T-helper 17 cell (primary cell): ENCODE results near the gene PTPRR. TPM values are rescaled to one million over a fixed set of nuclear protein-coding genes. Genes with fewer than 3 reads are reported as not detected.

ENCODE experiments used
- ATAC-seq: fragments of 150-1000 bp; cut with Tn5 transposase; 2 replicates; pipeline ENCODE4 v1.10.0; 2021; ENCODE audit warnings: mild to moderate bottlenecking, moderate library complexity
- DNase-seq, 3 donors: peaks; one replicate each; pipeline versions ENCODE4 v3.0.0 to v3.0.0-alpha.2; 2020 to 2021
- H3K9me3 ChIP-seq: one replicate; pipeline ENCODE4 v1.7.0; 2013; ENCODE audit warnings: low read length, mild to moderate bottlenecking; ENCODE audit not compliant: control insufficient read depth, poor library complexity, severe bottlenecking
- H3K27ac Mint-ChIP-seq: one replicate; pipeline ENCODE4 v1.8.0; 2022; ENCODE audit warnings: mild to moderate bottlenecking, moderate library complexity, mixed read lengths
- H3K27me3 Mint-ChIP-seq: one replicate; pipeline ENCODE4 v1.8.0; 2022; ENCODE audit warnings: mixed read lengths
- H3K36me3 Mint-ChIP-seq: one replicate; pipeline ENCODE4 v1.8.0; 2022; ENCODE audit warnings: low read depth, mixed read lengths
- H3K4me1 Mint-ChIP-seq: one replicate; pipeline ENCODE4 v1.8.0; 2022; ENCODE audit warnings: mild to moderate bottlenecking, mixed read lengths
- H3K4me3 Mint-ChIP-seq: one replicate; pipeline ENCODE4 v1.8.0; 2022; ENCODE audit warnings: mild to moderate bottlenecking, moderate library complexity, mixed read lengths
- total RNA-seq, 4 donors: library from RNA in 2 of 4; stranded (reverse) in 2 of 4; gene quantifications; one replicate each; pipeline ENCODE4 v1.2.3 and lab custom pipeline; 2022 to 2026

Gene PTPRR
- total RNA-seq, 2 donors from 2014 or later, result not detected

GRCh38 chr12:70933133-70933532 is 12.6 kb upstream of the PTPRR start:
- Mint-ChIP-seq H3K4me3 (no peak overlapping the region), H3K27ac (no peak overlapping the region)
- ATAC-seq, result no peak

GRCh38 chr12:70929029-70929428 is 8.5 kb upstream of the PTPRR start:
- no peaks in the 10 kb centered on the region for H3K4me1 Mint-ChIP-seq
- no peaks in the 10 kb centered on the region for H3K27me3 Mint-ChIP-seq
- DNase-seq (no peak), ATAC-seq (no peak)
- H3K27ac Mint-ChIP-seq, result no peak overlapping the region
- H3K4me3 Mint-ChIP-seq, result no peak overlapping the region
- H3K9me3 ChIP-seq, result no peaks in the 10 kb centered on the region
- no peaks in the 10 kb centered on the region for H3K36me3 Mint-ChIP-seq

More at GRCh38 chr12:70933133-70933532, 12.6 kb upstream of the PTPRR start:
- Mint-ChIP-seq H3K27me3 (no peaks in the 10 kb centered on the region), H3K4me1 (no peaks in the 10 kb centered on the region), H3K36me3 (no peaks in the 10 kb centered on the region)
- no peaks in the 10 kb centered on the region for H3K9me3 ChIP-seq
- no peak for DNase-seq

GRCh38 chr12:70928071-70928470 is 7.5 kb upstream of the PTPRR start:
- Mint-ChIP-seq H3K4me3 (no peak overlapping the region), H3K36me3 (no peaks in the 10 kb centered on the region), H3K4me1 (no peaks in the 10 kb centered on the region), H3K27me3 (no peaks in the 10 kb centered on the region), H3K27ac (no peak overlapping the region)
- ATAC-seq, result no peak
- no peaks in the 10 kb centered on the region for H3K9me3 ChIP-seq
- no peak for DNase-seq

DNA sequence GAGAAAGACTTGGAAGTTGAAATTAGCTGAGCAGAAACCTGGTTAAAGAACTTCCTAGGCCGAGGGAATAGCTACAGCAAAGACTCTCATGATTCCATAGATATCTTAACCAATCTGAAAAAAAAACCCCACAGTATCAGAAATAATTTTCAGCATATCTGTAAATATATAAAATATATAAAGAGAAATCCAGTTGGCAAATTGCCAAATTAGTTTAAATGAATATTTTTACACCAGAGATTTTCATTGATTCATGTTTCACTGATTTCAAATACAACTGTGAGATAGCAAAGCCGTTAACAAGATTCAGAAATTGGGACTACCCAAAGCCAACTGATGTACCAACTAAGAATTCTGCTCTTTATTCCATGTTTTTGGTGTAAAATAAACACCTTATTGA is 6.8 kb upstream of the PTPRR start:
- Mint-ChIP-seq H3K4me3 (no peak overlapping the region), H3K27ac (no peak overlapping the region)
- ATAC-seq, result no peak

GRCh38 chr12:70925539-70925938 is 5.0 kb upstream of the PTPRR start:
- H3K27ac Mint-ChIP-seq, result no peak overlapping the region
- H3K9me3 ChIP-seq, result no peaks in the 10 kb centered on the region
- peaks cover under 1% of the 10 kb centered on the region for H3K27me3 Mint-ChIP-seq
- no peak for ATAC-seq
- H3K4me1 Mint-ChIP-seq, result no peaks in the 10 kb centered on the region
- no peak overlapping the region for H3K4me3 Mint-ChIP-seq
- no peaks in the 10 kb centered on the region for H3K36me3 Mint-ChIP-seq
- DNase-seq, result no peak

More for the DNA sequence above, 6.8 kb upstream of the PTPRR start:
- H3K36me3 Mint-ChIP-seq, result no peaks in the 10 kb centered on the region
- H3K27me3 Mint-ChIP-seq, result no peaks in the 10 kb centered on the region
- no peak for DNase-seq
- H3K9me3 ChIP-seq, result no peaks in the 10 kb centered on the region
- no peaks in the 10 kb centered on the region for H3K4me1 Mint-ChIP-seq

- ATAC-seq (no peak), DNase-seq (no peak)
- peaks cover 10% of the 10 kb centered on the region for H3K27me3 Mint-ChIP-seq
- H3K9me3 ChIP-seq, result no peaks in the 10 kb centered on the region
- no peak overlapping the region for H3K4me3 Mint-ChIP-seq
- no peaks in the 10 kb centered on the region for H3K36me3 Mint-ChIP-seq
- no peaks in the 10 kb centered on the region for H3K4me1 Mint-ChIP-seq
- no peak overlapping the region for H3K27ac Mint-ChIP-seq
Measured at GRCh38 chr12:70920891-70921290, 353 bp upstream of the PTPRR start.

- H3K4me3 Mint-ChIP-seq, result no peak overlapping the region
- ATAC-seq (no peak), DNase-seq (no peak)
- peaks cover 10% of the 10 kb centered on the region for H3K27me3 Mint-ChIP-seq
- no peaks in the 10 kb centered on the region for H3K9me3 ChIP-seq
- H3K27ac Mint-ChIP-seq, result no peak overlapping the region
- no peaks in the 10 kb centered on the region for H3K36me3 Mint-ChIP-seq
- H3K4me1 Mint-ChIP-seq, result no peaks in the 10 kb centered on the region
Measured at GRCh38 chr12:70919597-70920035, 922 bp downstream of the PTPRR start.

- Mint-ChIP-seq H3K4me3 (no peak overlapping the region), H3K36me3 (no peaks in the 10 kb centered on the region), H3K27ac (no peak overlapping the region), H3K27me3 (peaks cover 10% of the 10 kb centered on the region), H3K4me1 (no peaks in the 10 kb centered on the region)
- DNase-seq (no peak), ATAC-seq (no peak)
- H3K9me3 ChIP-seq, result no peaks in the 10 kb centered on the region
Measured at GRCh38 chr12:70919176-70919575, 1.4 kb downstream of the PTPRR start.

GRCh38 chr12:70918321-70918720 is 2.2 kb downstream of the PTPRR start:
- ATAC-seq (no peak), DNase-seq (no peak)
- no peaks in the 10 kb centered on the region for H3K9me3 ChIP-seq
- H3K27ac Mint-ChIP-seq, result no peak overlapping the region
- H3K27me3 Mint-ChIP-seq, result peaks cover 10% of the 10 kb centered on the region
- H3K4me3 Mint-ChIP-seq, result no peak overlapping the region
- H3K36me3 Mint-ChIP-seq, result no peaks in the 10 kb centered on the region
- H3K4me1 Mint-ChIP-seq, result no peaks in the 10 kb centered on the region

- ATAC-seq (no peak), DNase-seq (no peak)
- H3K27me3 Mint-ChIP-seq, result no peaks in the 10 kb centered on the region
- H3K27ac Mint-ChIP-seq, result no peak overlapping the region
- H3K4me1 Mint-ChIP-seq, result no peaks in the 10 kb centered on the region
- no peaks in the 10 kb centered on the region for H3K36me3 Mint-ChIP-seq
- no peak overlapping the region for H3K4me3 Mint-ChIP-seq
- no peaks in the 10 kb centered on the region for H3K9me3 ChIP-seq
Measured at GRCh38 chr12:70910666-70911065, 9.9 kb downstream of the PTPRR start.

- DNase-seq (no peak), ATAC-seq (no peak)
- Mint-ChIP-seq H3K4me1 (no peaks in the 10 kb centered on the region), H3K36me3 (no peaks in the 10 kb centered on the region), H3K27me3 (no peaks in the 10 kb centered on the region), H3K27ac (no peak overlapping the region), H3K4me3 (no peak overlapping the region)
- H3K9me3 ChIP-seq, result no peaks in the 10 kb centered on the region
Measured at GRCh38 chr12:70908978-70909377, 11.6 kb downstream of the PTPRR start.

DNA sequence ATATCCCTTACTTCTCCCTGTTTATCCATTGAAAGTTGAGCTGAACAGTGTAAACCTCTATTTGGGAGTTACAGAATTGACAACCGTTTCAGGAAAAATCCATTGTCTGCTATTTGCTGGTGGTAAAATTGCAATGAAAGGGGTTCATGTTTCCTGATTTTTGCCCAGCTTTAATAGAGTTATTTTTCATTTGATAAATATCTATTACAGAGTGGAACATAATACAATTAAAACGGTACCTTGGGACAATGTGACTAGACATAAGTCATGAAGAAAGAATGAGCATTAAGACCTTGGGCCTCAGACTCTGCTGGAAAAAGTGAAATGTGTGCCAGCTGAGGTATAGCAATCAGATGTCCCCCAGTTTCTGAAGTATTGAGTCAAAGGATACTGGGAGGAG is 13.1 kb downstream of the PTPRR start:
- no peaks in the 10 kb centered on the region for H3K9me3 ChIP-seq
- Mint-ChIP-seq H3K4me3 (no peak overlapping the region), H3K27ac (no peak overlapping the region), H3K27me3 (no peaks in the 10 kb centered on the region), H3K4me1 (no peaks in the 10 kb centered on the region), H3K36me3 (no peaks in the 10 kb centered on the region)
- ATAC-seq (no peak), DNase-seq (no peak)

GRCh38 chr12:70895956-70896355 is 24.6 kb downstream of the PTPRR start:
- no peaks in the 10 kb centered on the region for H3K9me3 ChIP-seq
- no peaks in the 10 kb centered on the region for H3K36me3 Mint-ChIP-seq
- no peaks in the 10 kb centered on the region for H3K4me1 Mint-ChIP-seq
- no peak for ATAC-seq
- H3K4me3 Mint-ChIP-seq, result no peak overlapping the region
- H3K27me3 Mint-ChIP-seq, result no peaks in the 10 kb centered on the region
- H3K27ac Mint-ChIP-seq, result no peak overlapping the region
- DNase-seq, result no peak

GRCh38 chr12:70892593-70892992 is 27.9 kb downstream of the PTPRR start:
- DNase-seq (no peak), ATAC-seq (no peak)
- no peaks in the 10 kb centered on the region for H3K36me3 Mint-ChIP-seq
- H3K9me3 ChIP-seq, result no peaks in the 10 kb centered on the region
- H3K4me1 Mint-ChIP-seq, result no peaks in the 10 kb centered on the region
- no peak overlapping the region for H3K27ac Mint-ChIP-seq
- no peak overlapping the region for H3K4me3 Mint-ChIP-seq
- H3K27me3 Mint-ChIP-seq, result no peaks in the 10 kb centered on the region
